HEK293 (cell line): ENCODE measurements around the gene GJC1.

Experiments used
- CTCF ChIA-PET: fragments of 350-600 bp; formaldehyde crosslinking; extraction: SDS; loops from one replicate; lab custom pipeline; 2021; ENCODE audit warnings: antibody characterized with exemption; lab: Yijun Ruan, JAX
- POLR2A ChIA-PET: fragments of 300-600 bp; formaldehyde crosslinking; extraction: SDS; loops from one replicate; lab custom pipeline; 2020; ENCODE audit warnings: antibody characterized with exemption, inconsistent platforms; lab: Yijun Ruan, JAX
- H3K27ac ChIP-seq: fragments of 200-500 bp; sonication (Bioruptor generic); 2 replicates; pipeline ENCODE4 v1.5.1; 2014; ENCODE audit warnings: low read depth, low read length, control low read depth, inconsistent platforms; ENCODE audit errors: extremely low read depth
- H3K36me3 ChIP-seq, 2 experiments: fragments of 200-500 bp in 1 of 2; sonication (Bioruptor generic) in 1 of 2; 1 replicate in 1 of 2; 2 replicates in 1 of 2; pipeline ENCODE4 v1.5.1; 2014 to 2017; ENCODE audit warnings: inconsistent platforms in 2 of 2, low read length in 2 of 2; ENCODE audit not compliant: control insufficient read depth in 2 of 2, insufficient read depth in 1 of 2
- H3K4me1 ChIP-seq: fragments of 200-500 bp; sonication (Bioruptor generic); 2 replicates; pipeline ENCODE4 v1.5.1; 2014; ENCODE audit warnings: mild to moderate bottlenecking, low read length, inconsistent platforms; ENCODE audit not compliant: control insufficient read depth, insufficient read depth
- H3K4me3 ChIP-seq: 2 replicates; pipeline ENCODE4 v1.5.1; 2011; ENCODE audit warnings: low read depth, mild to moderate bottlenecking, control low read depth, low read length, moderate library complexity
- H3K9me3 ChIP-seq: fragments of 200-500 bp; sonication (Bioruptor generic); 2 replicates; pipeline ENCODE4 v1.5.1; 2014; ENCODE audit warnings: low read depth, low read length, inconsistent platforms; ENCODE audit not compliant: control insufficient read depth, insufficient read depth
- EGR2 ChIP-seq: fragments of 450-650 bp; formaldehyde crosslinking; IDR thresholded peaks from 2 replicates; pipeline ENCODE4 v1.5.1; 2016; ENCODE audit warnings: low read depth, missing biosample characterization, missing genetic modification characterization
- KLF10 ChIP-seq: fragments of 450-650 bp; IDR thresholded peaks from 2 replicates; pipeline ENCODE4 v1.5.1; 2018; ENCODE audit warnings: missing biosample characterization, mild to moderate bottlenecking, missing genetic modification characterization
- ZNF133 ChIP-seq: fragments of 450-650 bp; formaldehyde crosslinking; IDR thresholded peaks from 2 replicates; pipeline ENCODE4 v1.5.1; 2016; ENCODE audit warnings: missing biosample characterization, missing genetic modification characterization
- ZNF335 ChIP-seq: fragments of 450-650 bp; formaldehyde crosslinking; conservative IDR thresholded peaks from 2 replicates; pipeline ENCODE4 v1.5.1; 2016; ENCODE audit warnings: missing biosample characterization, missing genetic modification characterization
- ZNF473 ChIP-seq: fragments of 450-650 bp; formaldehyde crosslinking; IDR thresholded peaks from 2 replicates; pipeline ENCODE4 v1.5.1; 2017; ENCODE audit warnings: missing biosample characterization, missing genetic modification characterization
- ZNF548 ChIP-seq: fragments of 450-650 bp; formaldehyde crosslinking; IDR thresholded peaks from 2 replicates; pipeline ENCODE4 v1.5.1; 2016; ENCODE audit warnings: missing biosample characterization, missing genetic modification characterization
- ZNF596 ChIP-seq: fragments of 450-650 bp; IDR thresholded peaks from 2 replicates; pipeline ENCODE4 v1.5.0; 2018; ENCODE audit warnings: missing biosample characterization, mild to moderate bottlenecking, missing genetic modification characterization, moderate library complexity
- ZNF621 ChIP-seq: fragments of 450-650 bp; formaldehyde crosslinking; IDR thresholded peaks from 2 replicates; pipeline ENCODE4 v1.5.1; 2017; ENCODE audit warnings: missing biosample characterization, missing genetic modification characterization
- ZNF624 ChIP-seq: fragments of 450-650 bp; formaldehyde crosslinking; IDR thresholded peaks from 2 replicates; pipeline ENCODE4 v1.5.1; 2017; ENCODE audit warnings: missing biosample characterization, missing genetic modification characterization
- ZNF629 ChIP-seq: fragments of 450-650 bp; formaldehyde crosslinking; IDR thresholded peaks from 2 replicates; pipeline ENCODE4 v1.5.1; 2017; ENCODE audit warnings: missing biosample characterization, missing genetic modification characterization
- ZNF654 ChIP-seq: fragments of 450-650 bp; formaldehyde crosslinking; IDR thresholded peaks from 2 replicates; pipeline ENCODE4 v1.5.1; 2016; ENCODE audit warnings: low read depth, missing biosample characterization, missing genetic modification characterization
- ZNF701 ChIP-seq: fragments of 450-650 bp; formaldehyde crosslinking; IDR thresholded peaks from 2 replicates; pipeline ENCODE4 v1.5.1; 2016; ENCODE audit warnings: missing biosample characterization, missing genetic modification characterization
- ZNF785 ChIP-seq: fragments of 450-650 bp; formaldehyde crosslinking; IDR thresholded peaks from 2 replicates; pipeline ENCODE4 v1.5.1; 2016; ENCODE audit warnings: missing biosample characterization, missing genetic modification characterization
- ZNF830 ChIP-seq: fragments of 450-650 bp; IDR thresholded peaks from 2 replicates; pipeline ENCODE4 v1.5.0; 2018; ENCODE audit warnings: missing biosample characterization, missing genetic modification characterization, low read depth, mild to moderate bottlenecking, moderate library complexity
- TF ChIP-seq, protein P1 (sequence below): fragments of 450-650 bp; formaldehyde crosslinking; IDR thresholded peaks from 2 replicates; pipeline ENCODE4 v1.5.1; 2017; ENCODE audit warnings: missing biosample characterization, missing genetic modification characterization
- TF ChIP-seq, protein P2 (sequence below): fragments of 450-650 bp; formaldehyde crosslinking; IDR thresholded peaks from 2 replicates; pipeline ENCODE4 v1.5.1; 2016; ENCODE audit warnings: missing biosample characterization, missing genetic modification characterization
- TF ChIP-seq, protein P3 (sequence below): fragments of 450-650 bp; formaldehyde crosslinking; IDR thresholded peaks from 2 replicates; pipeline ENCODE4 v1.5.1; 2016; ENCODE audit warnings: missing biosample characterization, missing genetic modification characterization
- TF ChIP-seq, protein P4 (sequence below): fragments of 450-650 bp; formaldehyde crosslinking; IDR thresholded peaks from 2 replicates; pipeline ENCODE4 v1.5.1; 2016; ENCODE audit warnings: missing biosample characterization, missing genetic modification characterization

The GJC1 gene

DNA sequence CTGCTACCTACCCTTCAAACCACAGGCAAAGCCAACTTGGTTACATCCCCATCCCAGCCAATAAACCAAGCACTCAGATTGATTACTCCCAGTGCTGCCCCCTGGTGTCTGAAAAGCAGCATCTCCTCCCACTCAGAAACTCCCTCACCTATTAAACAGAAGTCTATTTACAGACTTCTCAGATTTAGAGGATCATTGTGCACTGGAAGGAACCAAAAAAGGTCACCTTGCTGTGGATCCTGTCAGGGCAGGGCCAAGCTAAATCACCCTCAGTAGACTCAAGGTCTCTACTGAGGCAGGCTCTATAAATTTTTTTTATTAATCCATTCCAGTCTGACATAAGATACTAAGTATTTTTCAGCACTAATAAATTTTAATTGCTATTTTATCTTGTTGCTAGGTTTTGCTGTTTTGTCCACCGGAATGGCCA lies 35.2 kb upstream of the GJC1 start (continued):
- 0 out of 2 replicates have a peak, but pooled peaks have one; percentile 8 for TF ChIP-seq EGR2 (tag by site-specific recombination)
- peak; percentile 54 for TF ChIP-seq ZNF654 (tag by site-specific recombination)

DNA sequence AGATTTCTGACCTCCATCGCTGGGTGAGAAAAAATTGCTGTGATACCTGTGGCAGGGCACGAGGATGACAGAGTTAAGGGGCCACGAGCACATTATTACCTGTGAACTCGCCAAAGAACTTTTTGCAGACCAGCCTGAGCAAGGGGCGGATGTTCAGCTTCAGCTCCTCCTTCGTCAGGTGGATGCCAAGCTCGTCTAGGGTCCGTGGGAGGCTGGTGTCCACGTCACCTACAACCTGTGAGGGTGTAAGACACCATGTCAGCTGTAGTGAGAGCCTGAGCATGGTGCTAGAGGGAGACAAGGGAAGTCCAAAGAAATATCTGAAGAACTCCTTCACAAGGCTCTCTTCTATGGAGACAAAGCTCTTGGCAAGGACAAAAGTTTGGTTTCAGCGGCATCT lies 34.7 kb upstream of the GJC1 start:
- no peak for TF ChIP-seq ZNF548
- no peak overlapping the region for H3K4me3 ChIP-seq
- ChIA-PET CTCF (interaction anchor here (0.6 to 15.4 kb wide), 37 partner anchors 8 to 459 kb away, joined by 3 to 461 read pairs (median 5); partner anchors contain the start of gene GJC1), POLR2A (interaction anchor here (0.7 kb wide), 1 partner anchor 89 kb away, joined by 3 read pairs; no protein-coding TSS in a partner anchor)
- no peak overlapping the region for H3K27ac ChIP-seq
- no peaks in the 10 kb centered on the region for H3K4me1 ChIP-seq
- H3K9me3 ChIP-seq: no peaks in the 10 kb centered on the region
- peaks cover 74 to 94% of the 10 kb centered on the region in 2 experiments for H3K36me3 ChIP-seq

DNA sequence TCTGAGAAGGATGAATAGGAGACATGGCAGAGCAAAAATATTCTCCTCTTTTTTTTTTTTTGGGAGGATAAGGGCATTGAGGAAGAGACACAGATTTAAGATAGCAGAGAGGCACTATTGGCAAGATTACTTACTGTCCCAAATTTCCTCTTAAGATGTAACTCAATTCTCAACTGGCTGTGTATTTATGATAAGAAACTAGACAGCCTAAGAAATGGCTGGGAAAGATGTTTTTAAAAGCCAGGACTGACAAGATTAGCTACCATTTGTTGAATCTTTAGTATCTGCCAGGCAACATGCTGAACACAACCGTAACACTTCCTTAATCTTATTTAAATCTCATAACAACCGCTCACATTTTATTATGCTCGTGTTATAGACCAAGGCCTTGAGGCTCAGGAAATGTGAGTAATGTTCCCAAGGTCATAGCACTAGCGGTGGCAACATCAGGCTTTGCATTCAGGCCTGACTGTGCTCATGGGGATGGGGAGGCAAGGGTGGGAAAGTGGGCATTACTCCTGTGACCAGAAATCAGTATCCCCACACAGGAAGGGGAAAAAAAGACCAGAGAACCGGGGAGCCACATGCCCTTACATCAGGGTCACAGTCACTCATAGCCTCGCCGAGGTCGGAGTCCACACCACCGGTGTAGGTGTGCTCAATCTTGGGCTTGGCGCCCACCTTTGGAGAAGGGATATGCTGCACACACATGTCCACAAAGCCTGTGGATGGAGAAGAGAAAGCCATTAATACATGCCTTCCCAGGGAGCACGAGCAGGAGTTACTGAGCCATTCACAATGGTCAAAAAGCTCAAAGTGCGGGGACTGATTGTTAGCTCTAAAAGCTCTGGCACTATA lies 33.2 kb upstream of the GJC1 start:
- CTCF ChIA-PET: interaction anchor here (0.5 to 15.4 kb wide), 17 partner anchors 11 to 414 kb away, joined by 3 to 461 read pairs (median 4); no protein-coding TSS in a partner anchor
- H3K9me3 ChIP-seq: no peaks in the 10 kb centered on the region
- TF ChIP-seq ZNF701 (no peak), ZNF596 (tag by site-specific recombination) (no peak), ZNF629 (tag by site-specific recombination) (no peak)
- TF ChIP-seq, all 188 proteins: peak for 0
- Histone ChIP-seq H3K4me1 (no peaks in the 10 kb centered on the region), H3K27ac (peak overlapping the region; percentile 17; the same call in 1 of the 2 replicates), H3K36me3 (peaks cover 74 to 94% of the 10 kb centered on the region in 2 experiments), H3K4me3 (no peak overlapping the region)
- POLR2A ChIA-PET: no interaction called here

DNA sequence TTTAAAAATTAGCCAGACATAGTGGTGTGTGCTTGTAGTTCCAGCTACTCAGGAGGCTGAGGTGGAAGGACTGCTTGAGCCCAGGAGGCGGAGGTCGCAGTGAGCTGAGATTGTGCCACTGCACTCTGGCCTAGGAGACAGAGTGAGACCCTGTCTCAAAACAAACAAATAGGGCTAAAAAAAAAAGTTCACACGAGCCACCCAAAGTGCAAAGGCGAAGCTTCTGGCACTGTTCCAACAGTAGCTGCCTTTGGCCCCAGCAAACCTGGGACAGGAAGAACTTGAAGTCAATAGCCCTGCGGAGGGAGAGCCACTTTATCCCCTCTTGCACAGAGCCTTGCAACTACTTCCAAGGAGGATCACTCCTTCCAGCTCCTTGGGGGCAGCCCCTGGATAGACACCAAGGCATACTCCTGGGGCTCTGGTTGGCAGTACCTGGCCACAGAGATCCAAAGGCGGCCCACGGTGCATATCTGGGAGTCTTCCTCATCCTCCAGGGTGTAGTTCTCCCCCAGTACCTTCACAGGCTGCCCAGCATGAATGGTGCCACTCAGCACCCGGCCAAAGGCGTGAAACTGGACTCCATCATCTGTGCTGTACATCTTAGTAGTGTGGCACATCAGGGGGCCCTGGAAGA lies 32.3 kb upstream of the GJC1 start:
- CTCF ChIA-PET: interaction anchor here (0.6 to 15.4 kb wide), 10 partner anchors 11 to 129 kb away, joined by 3 to 461 read pairs (median 4); no protein-coding TSS in a partner anchor
- TF ChIP-seq ZNF785 (no peak), ZNF624 (no peak), KLF10 (tag by site-specific recombination) (no peak), ZNF621 (tag by site-specific recombination) (no peak), ZNF133 (tag by site-specific recombination) (no peak), ZNF473 (no peak), ZNF335 (tag by site-specific recombination) (no peak), ZNF830 (tag by site-specific recombination) (no peak)
- TF ChIP-seq, protein P1, sequence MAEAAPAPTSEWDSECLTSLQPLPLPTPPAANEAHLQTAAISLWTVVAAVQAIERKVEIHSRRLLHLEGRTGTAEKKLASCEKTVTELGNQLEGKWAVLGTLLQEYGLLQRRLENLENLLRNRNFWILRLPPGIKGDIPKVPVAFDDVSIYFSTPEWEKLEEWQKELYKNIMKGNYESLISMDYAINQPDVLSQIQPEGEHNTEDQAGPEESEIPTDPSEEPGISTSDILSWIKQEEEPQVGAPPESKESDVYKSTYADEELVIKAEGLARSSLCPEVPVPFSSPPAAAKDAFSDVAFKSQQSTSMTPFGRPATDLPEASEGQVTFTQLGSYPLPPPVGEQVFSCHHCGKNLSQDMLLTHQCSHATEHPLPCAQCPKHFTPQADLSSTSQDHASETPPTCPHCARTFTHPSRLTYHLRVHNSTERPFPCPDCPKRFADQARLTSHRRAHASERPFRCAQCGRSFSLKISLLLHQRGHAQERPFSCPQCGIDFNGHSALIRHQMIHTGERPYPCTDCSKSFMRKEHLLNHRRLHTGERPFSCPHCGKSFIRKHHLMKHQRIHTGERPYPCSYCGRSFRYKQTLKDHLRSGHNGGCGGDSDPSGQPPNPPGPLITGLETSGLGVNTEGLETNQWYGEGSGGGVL (tag by site-specific recombination): no peak
- TF ChIP-seq, protein P2, sequence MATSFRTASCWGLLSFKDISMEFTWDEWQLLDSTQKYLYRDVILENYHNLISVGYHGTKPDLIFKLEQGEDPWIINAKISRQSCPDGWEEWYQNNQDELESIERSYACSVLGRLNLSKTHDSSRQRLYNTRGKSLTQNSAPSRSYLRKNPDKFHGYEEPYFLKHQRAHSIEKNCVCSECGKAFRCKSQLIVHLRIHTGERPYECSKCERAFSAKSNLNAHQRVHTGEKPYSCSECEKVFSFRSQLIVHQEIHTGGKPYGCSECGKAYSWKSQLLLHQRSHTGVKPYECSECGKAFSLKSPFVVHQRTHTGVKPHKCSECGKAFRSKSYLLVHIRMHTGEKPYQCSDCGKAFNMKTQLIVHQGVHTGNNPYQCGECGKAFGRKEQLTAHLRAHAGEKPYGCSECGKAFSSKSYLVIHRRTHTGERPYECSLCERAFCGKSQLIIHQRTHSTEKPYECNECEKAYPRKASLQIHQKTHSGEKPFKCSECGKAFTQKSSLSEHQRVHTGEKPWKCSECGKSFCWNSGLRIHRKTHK: no peak
- TF ChIP-seq, protein P3, sequence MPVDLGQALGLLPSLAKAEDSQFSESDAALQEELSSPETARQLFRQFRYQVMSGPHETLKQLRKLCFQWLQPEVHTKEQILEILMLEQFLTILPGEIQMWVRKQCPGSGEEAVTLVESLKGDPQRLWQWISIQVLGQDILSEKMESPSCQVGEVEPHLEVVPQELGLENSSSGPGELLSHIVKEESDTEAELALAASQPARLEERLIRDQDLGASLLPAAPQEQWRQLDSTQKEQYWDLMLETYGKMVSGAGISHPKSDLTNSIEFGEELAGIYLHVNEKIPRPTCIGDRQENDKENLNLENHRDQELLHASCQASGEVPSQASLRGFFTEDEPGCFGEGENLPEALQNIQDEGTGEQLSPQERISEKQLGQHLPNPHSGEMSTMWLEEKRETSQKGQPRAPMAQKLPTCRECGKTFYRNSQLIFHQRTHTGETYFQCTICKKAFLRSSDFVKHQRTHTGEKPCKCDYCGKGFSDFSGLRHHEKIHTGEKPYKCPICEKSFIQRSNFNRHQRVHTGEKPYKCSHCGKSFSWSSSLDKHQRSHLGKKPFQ (tag by site-specific recombination): no peak
- TF ChIP-seq, protein P4, sequence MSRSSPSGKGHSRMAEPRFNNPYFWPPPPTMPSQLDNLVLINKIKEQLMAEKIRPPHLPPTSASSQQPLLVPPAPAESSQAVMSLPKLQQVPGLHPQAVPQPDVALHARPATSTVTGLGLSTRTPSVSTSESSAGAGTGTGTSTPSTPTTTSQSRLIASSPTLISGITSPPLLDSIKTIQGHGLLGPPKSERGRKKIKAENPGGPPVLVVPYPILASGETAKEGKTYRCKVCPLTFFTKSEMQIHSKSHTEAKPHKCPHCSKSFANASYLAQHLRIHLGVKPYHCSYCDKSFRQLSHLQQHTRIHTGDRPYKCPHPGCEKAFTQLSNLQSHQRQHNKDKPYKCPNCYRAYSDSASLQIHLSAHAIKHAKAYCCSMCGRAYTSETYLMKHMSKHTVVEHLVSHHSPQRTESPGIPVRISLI (tag by site-specific recombination): no peak
- Histone ChIP-seq H3K4me3 (no peak overlapping the region), H3K36me3 (peaks cover 74 to 93% of the 10 kb centered on the region in 2 experiments), H3K27ac (no peak overlapping the region), H3K9me3 (no peaks in the 10 kb centered on the region), H3K4me1 (no peaks in the 10 kb centered on the region)
- POLR2A ChIA-PET: no interaction called here
